Testis (tissue), 3 donors: ENCODE data around the gene TWSG1. TPM values are rescaled to one million over a fixed set of nuclear protein-coding genes. Genes with fewer than 3 reads are reported as not detected.

Experiments
- DNase-seq: peaks from one replicate; pipeline ENCODE4 v3.0.0-alpha.2; 2019
- H3K27ac ChIP-seq, 2 donors: fragments of 200-600 bp; sonication (generic); one replicate each; pipeline ENCODE4 v1.5.1; 2019
- H3K27me3 ChIP-seq: fragments of 200-600 bp; sonication (generic); one replicate; pipeline ENCODE4 v1.5.1; 2019
- H3K36me3 ChIP-seq: fragments of 200-600 bp; sonication (generic); one replicate; pipeline ENCODE4 v1.5.1; 2017; ENCODE audit warnings: low read depth; ENCODE audit errors: missing control alignments
- H3K4me1 ChIP-seq: fragments of 200-600 bp; sonication (generic); one replicate; pipeline ENCODE4 v1.5.1; 2019
- H3K4me3 ChIP-seq, 2 donors: fragments of 200-600 bp; sonication (generic); one replicate each; pipeline ENCODE4 v1.5.1; 2017 to 2019
- H3K9me3 ChIP-seq: fragments of 200-600 bp; sonication (generic); one replicate; pipeline ENCODE4 v1.5.1; 2017
- CTCF ChIP-seq, 3 experiments: fragments of 450-650 bp in 2 of 3; fragments of 200-600 bp in 1 of 3; sonication (generic) in 1 of 3; IDR thresholded peaks; one replicate each; pipeline ENCODE4 v1.5.1; 2016 to 2019; ENCODE audit warnings: antibody characterized with exemption in 3 of 3, mild to moderate bottlenecking in 2 of 3, moderate library complexity in 1 of 3
- POLR2A ChIP-seq: fragments of 450-650 bp; IDR thresholded peaks from one replicate; pipeline ENCODE4 v1.6.1; 2017; ENCODE audit warnings: antibody characterized with exemption, mild to moderate bottlenecking, moderate library complexity
- WGBS, 2 donors: methylation state at CpG; one replicate each; pipeline ENCODE4 v1.1.5; 2018; 5-methylcytosine and 5-hydroxymethylcytosine counted together
- intact Hi-C: fragments of 100-400 bp; cut with DNase I; formaldehyde crosslinking; loops from one replicate; pipeline ENCODE4 v1.15.1; 2023; ENCODE audit warnings: low total_unique reads
- polyA plus RNA-seq: library from polyadenylated mRNA; stranded (reverse); fragments of 350-450 nt; fragmentation: Illumina TruSeq; extraction: RNeasy Lipid Tissue Mini Kit (QIAGEN cat#74804); gene quantifications from one replicate; pipeline ENCODE4 v1.2.3, GENCODE V29; 2014; ENCODE audit warnings: low read depth, low replicate concordance; ENCODE audit not compliant: insufficient read depth
- total RNA-seq, 2 donors: library from RNA; depleted of rRNA; stranded (reverse); fragments of >200 nt; gene quantifications; one replicate each; pipeline ENCODE4 v1.2.3, GENCODE V29; 2016

The TWSG1 gene
- total and polyA plus RNA-seq, 3 donors from 2014 or later, result 20.1 to 26.6 (median 23.8) TPM

DNA sequence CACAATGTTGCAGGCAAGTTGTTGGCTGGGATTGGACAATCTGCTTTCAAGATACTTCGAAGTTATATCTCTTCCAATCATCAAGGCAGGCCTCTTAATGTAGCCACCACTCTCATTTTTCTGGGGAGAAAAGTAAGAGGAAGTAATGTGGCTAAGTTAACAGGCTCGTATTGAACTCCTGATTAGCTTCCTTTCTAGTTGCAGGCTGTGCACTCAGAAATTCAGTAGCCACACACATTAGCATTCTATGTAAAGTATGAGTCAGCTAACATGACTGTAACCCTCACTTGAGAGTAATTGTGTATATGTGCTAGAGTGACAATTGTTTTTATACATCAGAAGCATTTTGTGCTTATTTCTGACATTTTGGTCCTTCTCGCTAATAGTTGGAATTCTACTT is 3.3 kb downstream of the TWSG1 start:
- Histone ChIP-seq H3K27ac (no peak overlapping the region), H3K9me3 (no peaks in the 10 kb centered on the region), H3K4me3 (no peak overlapping the region), H3K36me3 (no peaks in the 10 kb centered on the region), H3K27me3 (no peaks in the 10 kb centered on the region), H3K4me1 (no peaks in the 10 kb centered on the region)
- intact Hi-C loops, result no loop called here
- TF ChIP-seq CTCF (IDR thresholded peaks at IDR 0.05) (no peak), POLR2A (no peak)
- no peak for DNase-seq
- 78 to 85% methylated on average over 3 of the region's 3 CpGs for WGBS, 2 donors

DNA sequence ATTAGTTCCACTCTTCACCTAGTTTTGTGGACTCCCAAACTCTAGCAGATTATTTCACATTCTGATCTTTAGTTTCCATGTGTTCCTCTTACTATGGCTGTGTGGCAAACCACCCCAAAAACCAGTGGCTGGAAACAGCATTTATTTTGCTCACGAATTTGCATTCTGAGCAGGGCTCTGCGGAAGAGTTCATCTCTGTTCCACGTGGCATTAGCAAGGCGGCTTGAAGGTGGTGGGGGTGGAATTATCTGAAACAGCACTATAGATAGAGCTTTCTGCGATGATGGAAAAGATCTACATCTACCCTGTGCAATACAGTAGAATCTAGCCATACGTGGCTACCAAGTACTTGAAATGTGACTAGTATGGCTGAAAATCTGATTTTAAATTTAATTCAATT is 5.9 kb downstream of the TWSG1 start:
- no peak overlapping the region for H3K27ac ChIP-seq
- intact Hi-C loops, result no loop called here
- TF ChIP-seq CTCF (IDR thresholded peaks at IDR 0.05) (no peak), POLR2A (no peak)
- no peaks in the 10 kb centered on the region for H3K9me3 ChIP-seq
- H3K4me1 ChIP-seq, result no peaks in the 10 kb centered on the region
- DNase-seq, result no peak
- no peaks in the 10 kb centered on the region for H3K27me3 ChIP-seq
- H3K36me3 ChIP-seq, result no peaks in the 10 kb centered on the region
- WGBS, 2 donors, result 93% methylated on average over 6 of the region's 6 CpGs
- no peak overlapping the region for H3K4me3 ChIP-seq

DNA sequence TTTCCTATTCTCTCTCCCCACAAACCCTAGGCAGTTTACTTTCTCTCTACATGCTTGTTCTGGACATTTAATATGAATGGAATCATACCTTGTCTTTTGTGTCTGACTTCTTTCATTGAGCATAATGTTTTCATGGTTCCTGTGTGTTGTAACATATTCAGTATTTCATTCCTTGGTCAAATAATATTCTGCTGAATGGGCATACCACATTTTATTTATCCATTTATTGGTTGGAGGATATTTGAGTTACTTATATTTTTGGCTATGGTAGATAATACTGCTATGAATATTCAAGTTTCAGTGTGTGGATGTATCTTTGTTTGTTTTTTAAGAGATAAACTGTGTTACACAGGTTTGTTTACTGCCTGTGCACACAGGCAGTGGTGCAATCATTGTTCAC is 9.0 kb downstream of the TWSG1 start:
- no peak overlapping the region for H3K27ac ChIP-seq
- no peaks in the 10 kb centered on the region for H3K36me3 ChIP-seq
- no peaks in the 10 kb centered on the region for H3K9me3 ChIP-seq
- DNase-seq, result no peak
- no peak overlapping the region for H3K4me3 ChIP-seq
- TF ChIP-seq POLR2A (no peak), CTCF (IDR thresholded peaks at IDR 0.05) (no peak)
- no peaks in the 10 kb centered on the region for H3K4me1 ChIP-seq
- intact Hi-C loops, result no loop called here
- no peaks in the 10 kb centered on the region for H3K27me3 ChIP-seq

GRCh38 chr18:9346775-9347174 is 12.2 kb downstream of the TWSG1 start:
- DNase-seq, result no peak
- WGBS, 2 donors, result 96 to 98% methylated on average over 2 of the region's 2 CpGs
- Histone ChIP-seq H3K4me1 (no peaks in the 10 kb centered on the region), H3K27ac (no peak overlapping the region), H3K27me3 (no peaks in the 10 kb centered on the region), H3K4me3 (no peak overlapping the region), H3K36me3 (no peaks in the 10 kb centered on the region), H3K9me3 (no peaks in the 10 kb centered on the region)
- no peak for TF ChIP-seq CTCF (IDR thresholded peaks at IDR 0.05)
- TF ChIP-seq POLR2A, result no peak
- intact Hi-C loops, result no loop called here

- no peak for DNase-seq
- intact Hi-C loops, result no loop called here
- 39 to 51% methylated on average over 3 of the region's 3 CpGs for WGBS, 2 donors
- Histone ChIP-seq H3K27me3 (no peaks in the 10 kb centered on the region), H3K9me3 (no peaks in the 10 kb centered on the region), H3K4me3 (no peak overlapping the region), H3K4me1 (no peaks in the 10 kb centered on the region), H3K36me3 (no peaks in the 10 kb centered on the region), H3K27ac (no peak overlapping the region)
- TF ChIP-seq CTCF (IDR thresholded peaks at IDR 0.05) (no peak), POLR2A (no peak)
These were observed 13.6 kb downstream of the TWSG1 start for GRCh38 chr18:9348079-9348671.
